ENCODE measurements around the gene UBL5.
A peak's percentile ranks its signal among the peaks of the same experiment; 100 is the strongest.
"Not testable (repeated sequence)": the region's sequence is repeated elsewhere in the genome, so short reads cannot be mapped to it uniquely, and the experiment has no call there.

The UBL5 gene

GRCh38 chr19:9818175-9818733 lies 9.5 kb upstream of the UBL5 start:
- Histone ChIP-seq H3K4me3 (ENCODE audit: low read depth, low read length) (peak overlapping the region; percentile 97), H3K9ac (peak overlapping the region; percentile 73), H3K36me3 (ENCODE audit: control insufficient read depth, insufficient read depth, low read length) (no peaks in the 10 kb centered on the region), H3K27me3 (ENCODE audit: control insufficient read depth, insufficient read depth, low read length) (no peaks in the 10 kb centered on the region), H3K4me2 (ENCODE audit: low read length) (peak overlapping the region; percentile 94), H2AFZ (peak overlapping the region; percentile 86), H3K4me1 (no peaks in the 10 kb centered on the region), H3K79me2 (peaks cover 8% of the 10 kb centered on the region), H3K27ac (peak overlapping the region; percentile 93), H3K9me3 (ENCODE audit: control insufficient read depth, low read length) (no peaks in the 10 kb centered on the region)
- no peak for TF ChIP-seq CTCF (IDR thresholded peaks at IDR 0.05)

GRCh38 chr19:9818734-9819595 lies 8.8 kb upstream of the UBL5 start, which contains the start of gene FBXL12:
FBXL12 (minus strand) TSS chr19:9819079; CDS start chr19:9818813, 266 bp downstream.
- Histone ChIP-seq H3K27ac (peak within 1 kb of the TSS; percentile 93), H3K79me2 (peaks cover 8% of the 10 kb centered on the region), H3K4me3 (ENCODE audit: low read depth, low read length) (peak within 1 kb of the TSS; percentile 97), H3K9ac (peak within 1 kb of the TSS; percentile 73), H3K4me2 (ENCODE audit: low read length) (peak within 1 kb of the TSS; percentile 94), H3K27me3 (ENCODE audit: control insufficient read depth, insufficient read depth, low read length) (no peaks in the 10 kb centered on the region), H3K4me1 (no peaks in the 10 kb centered on the region), H3K9me3 (ENCODE audit: control insufficient read depth, low read length) (no peaks in the 10 kb centered on the region), H3K36me3 (ENCODE audit: control insufficient read depth, insufficient read depth, low read length) (no peaks in the 10 kb centered on the region), H2AFZ (peak within 1 kb of the TSS; percentile 86)
- no peak for TF ChIP-seq CTCF (IDR thresholded peaks at IDR 0.05)

- Histone ChIP-seq H3K4me2 (ENCODE audit: low read length) (peak overlapping the region; percentile 60), H3K9ac (no peak overlapping the region), H3K4me3 (ENCODE audit: low read depth, low read length) (peak overlapping the region; percentile 97), H3K79me2 (peaks cover 10% of the 10 kb centered on the region), H3K9me3 (ENCODE audit: control insufficient read depth, low read length) (no peaks in the 10 kb centered on the region), H3K27me3 (ENCODE audit: control insufficient read depth, insufficient read depth, low read length) (no peaks in the 10 kb centered on the region), H3K36me3 (ENCODE audit: control insufficient read depth, insufficient read depth, low read length) (no peaks in the 10 kb centered on the region), H3K27ac (peak overlapping the region; percentile 33), H2AFZ (peak overlapping the region; percentile 64), H3K4me1 (no peaks in the 10 kb centered on the region)
- no peak for TF ChIP-seq CTCF (IDR thresholded peaks at IDR 0.05)
These were observed 8.2 kb upstream of the UBL5 start for GRCh38 chr19:9819596-9819909.

- H3K4me2 ChIP-seq (ENCODE audit: low read length); H3K27me3 ChIP-seq (ENCODE audit: control insufficient read depth, insufficient read depth, low read length); H3K9ac ChIP-seq; H3K36me3 ChIP-seq (ENCODE audit: control insufficient read depth, insufficient read depth, low read length); H3K4me3 ChIP-seq (ENCODE audit: low read depth, low read length); H3K9me3 ChIP-seq (ENCODE audit: control insufficient read depth, low read length); H3K4me1 ChIP-seq: not testable (repeated sequence)
- Histone ChIP-seq H3K79me2 (peaks cover 13% of the 10 kb centered on the region), H2AFZ (peak overlapping the region; percentile 64), H3K27ac (peak overlapping the region; percentile 33)
These were observed 7.7 kb upstream of the UBL5 start for GRCh38 chr19:9820034-9820433.

- no peak overlapping the region for H2AFZ ChIP-seq
- peaks cover 6% of the 10 kb centered on the region for H3K4me1 ChIP-seq
- no peak overlapping the region for H3K9ac ChIP-seq
- no peak overlapping the region for H3K4me3 ChIP-seq (ENCODE audit: low read depth, low read length)
- no peaks in the 10 kb centered on the region for H3K27me3 ChIP-seq (ENCODE audit: control insufficient read depth, insufficient read depth, low read length)
- H3K4me2 ChIP-seq (ENCODE audit: low read length) = no peak overlapping the region
- H3K79me2 ChIP-seq = peaks cover 27% of the 10 kb centered on the region
- H3K9me3 ChIP-seq (ENCODE audit: control insufficient read depth, low read length) = no peaks in the 10 kb centered on the region
- no peaks in the 10 kb centered on the region for H3K36me3 ChIP-seq (ENCODE audit: control insufficient read depth, insufficient read depth, low read length)
- no peak for TF ChIP-seq CTCF (IDR thresholded peaks at IDR 0.05)
- H3K27ac ChIP-seq = no peak overlapping the region
These were observed 3.9 kb upstream of the UBL5 start for GRCh38 chr19:9823816-9824215.
